ENCODE results near the gene RASA3.
A peak's percentile ranks its signal among the peaks of the same experiment; 100 is the strongest.

Gene RASA3

DNA sequence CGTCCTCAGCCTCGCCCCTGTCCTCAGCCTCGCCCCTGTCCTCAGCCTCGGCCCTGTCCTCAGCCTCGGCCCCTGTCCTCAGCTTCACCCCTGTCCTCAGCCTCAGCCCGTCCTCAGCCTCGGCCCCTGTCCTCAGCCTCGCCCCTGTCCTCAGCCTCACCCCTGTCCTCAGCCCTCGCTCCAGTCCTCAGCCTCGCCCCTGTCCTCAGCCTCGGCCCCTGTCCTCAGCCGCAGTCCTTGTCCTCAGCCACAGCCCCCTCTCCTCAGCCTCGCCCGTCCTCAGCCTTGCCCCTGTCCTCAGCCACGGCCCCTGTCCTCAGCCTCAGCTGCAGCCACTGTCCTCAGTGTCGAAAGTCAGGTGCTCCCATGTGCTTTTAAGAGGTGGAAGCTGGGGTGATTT lies 169.0 kb downstream of the RASA3 start:
- DNase-seq: no peak

DNA sequence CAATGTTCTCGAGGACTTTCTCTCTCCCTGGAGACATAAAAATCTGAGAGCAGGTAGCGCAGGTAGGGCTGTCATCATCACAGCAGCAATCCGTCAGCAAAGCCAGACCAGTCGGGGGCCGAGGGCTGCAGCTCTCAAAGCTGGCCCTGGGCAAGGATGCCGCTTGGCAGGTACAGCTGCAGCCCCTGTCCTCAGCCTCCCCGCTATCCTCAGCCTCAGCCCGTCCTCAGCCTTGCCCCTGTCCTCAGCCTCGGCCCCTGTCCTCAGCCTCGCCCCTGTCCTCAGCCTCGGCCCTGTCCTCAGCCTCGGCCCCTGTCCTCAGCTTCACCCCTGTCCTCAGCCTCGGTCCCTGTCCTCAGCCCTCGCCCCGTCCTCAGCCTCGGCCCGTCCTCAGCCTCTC lies 169.4 kb downstream of the RASA3 start:
- DNase-seq: no peak

DNA sequence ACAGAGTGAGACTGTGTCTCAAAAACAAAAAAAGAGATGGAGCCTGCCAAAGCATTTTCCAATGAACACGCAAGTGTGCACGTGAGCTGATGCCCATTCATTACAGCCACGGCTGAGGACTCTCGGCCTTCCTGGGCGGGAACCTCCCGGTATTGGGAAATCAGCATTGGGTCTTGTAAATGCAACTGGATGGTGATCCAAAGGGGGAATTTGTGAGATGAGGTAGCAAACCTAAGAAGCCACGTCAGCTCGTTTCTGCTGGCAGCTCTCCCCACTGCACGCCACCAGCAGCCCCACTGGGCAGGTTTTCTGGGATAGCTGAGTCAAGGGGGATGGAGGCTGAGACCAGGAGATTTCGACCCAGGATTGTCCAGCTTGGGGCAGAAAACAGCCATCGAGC lies 170.0 kb downstream of the RASA3 start:
- DNase-seq: no peak

DNA sequence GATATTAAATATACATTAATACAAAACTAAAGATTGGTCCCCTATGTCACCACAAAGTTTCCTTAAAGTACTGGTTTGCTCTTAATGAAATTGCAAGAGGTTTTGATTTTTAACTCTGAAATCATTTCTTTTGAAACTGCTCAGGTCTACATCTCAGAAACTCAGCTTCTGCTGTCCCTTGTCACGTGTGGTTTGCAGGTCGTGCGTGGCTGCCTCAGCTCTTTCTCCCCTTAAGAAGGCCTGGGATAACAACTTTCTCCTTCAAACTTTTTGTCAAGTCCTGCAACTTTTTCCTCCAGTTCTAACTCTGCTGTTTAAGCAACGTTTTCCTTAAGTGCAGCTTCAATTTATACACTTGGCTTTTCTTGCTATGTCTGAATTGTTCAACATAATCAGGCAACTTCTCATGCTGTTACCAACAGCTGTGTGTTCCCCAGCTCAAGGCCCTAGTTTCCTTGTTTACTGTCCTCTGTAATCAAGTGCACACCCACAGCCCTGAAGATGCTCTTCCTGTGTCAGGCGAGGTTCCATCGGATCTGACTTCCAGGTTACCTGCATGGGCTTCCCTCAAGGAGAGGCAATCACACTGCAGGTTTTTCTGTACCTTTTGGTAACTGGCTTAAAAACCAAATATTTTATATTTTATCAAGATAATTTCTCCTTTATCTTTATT lies 172.0 kb downstream of the RASA3 start:
- DNase-seq: no peak

DNA sequence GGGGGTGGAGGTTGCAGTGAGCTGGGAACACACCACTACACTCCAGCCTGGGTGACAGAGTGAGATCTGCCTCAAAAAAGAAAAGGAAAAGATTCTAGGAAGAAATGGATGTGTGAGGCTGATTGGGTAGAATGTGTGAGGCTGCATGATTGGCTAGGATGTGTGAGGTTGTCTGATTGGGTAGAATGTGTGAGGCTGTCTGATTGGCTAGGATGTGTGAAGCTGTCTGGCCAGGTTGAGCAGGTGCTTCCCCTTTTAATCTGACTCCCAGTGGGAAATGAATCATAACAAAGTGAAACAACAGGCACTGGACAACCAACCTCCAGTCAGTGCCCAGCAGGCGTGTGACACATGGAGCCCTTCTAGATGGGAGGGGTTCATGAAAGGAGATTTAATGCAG lies 173.2 kb downstream of the RASA3 start:
- DNase-seq: no peak

DNA sequence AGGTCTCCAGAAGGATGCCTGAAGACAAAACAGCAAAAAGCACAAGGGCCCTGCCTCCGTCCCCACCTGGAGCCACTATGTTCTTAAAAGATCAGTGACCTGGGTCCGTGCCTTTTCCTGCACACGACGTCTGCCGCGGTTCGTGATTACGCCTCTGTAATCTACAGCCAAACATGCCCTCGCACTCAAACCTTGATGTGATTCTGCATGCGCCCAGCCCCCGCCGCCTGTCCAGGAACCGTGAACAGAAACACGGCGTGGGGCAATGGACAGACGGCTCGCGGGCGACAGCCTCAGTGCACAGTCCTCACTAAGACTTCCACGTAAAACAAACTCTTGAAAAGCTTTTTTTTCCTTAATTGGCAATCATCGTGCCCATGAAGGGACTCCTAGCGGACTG lies 174.1 kb downstream of the RASA3 start:
- DNase-seq: no peak

DNA sequence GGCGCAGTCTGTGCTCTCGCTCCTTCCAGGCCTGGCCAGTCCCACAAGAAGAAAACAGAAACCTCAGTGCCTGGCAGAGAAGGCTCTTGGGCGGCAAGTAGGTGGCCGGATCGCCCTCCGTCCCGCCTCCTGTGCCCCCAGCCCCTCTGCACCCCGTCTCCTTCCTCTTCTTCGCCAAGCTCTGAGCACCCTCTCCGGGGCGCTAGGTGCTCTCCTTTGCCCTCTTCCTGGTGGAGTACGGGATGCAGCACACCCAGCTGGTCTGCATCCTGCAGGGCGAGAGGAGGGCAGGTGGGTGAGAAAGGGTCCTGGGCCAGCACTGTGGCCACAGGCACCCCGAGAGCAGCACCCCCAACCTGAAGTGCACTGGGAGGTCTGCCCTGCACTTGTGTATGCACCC lies 175.9 kb downstream of the RASA3 start:
- DNase-seq: no peak

DNA sequence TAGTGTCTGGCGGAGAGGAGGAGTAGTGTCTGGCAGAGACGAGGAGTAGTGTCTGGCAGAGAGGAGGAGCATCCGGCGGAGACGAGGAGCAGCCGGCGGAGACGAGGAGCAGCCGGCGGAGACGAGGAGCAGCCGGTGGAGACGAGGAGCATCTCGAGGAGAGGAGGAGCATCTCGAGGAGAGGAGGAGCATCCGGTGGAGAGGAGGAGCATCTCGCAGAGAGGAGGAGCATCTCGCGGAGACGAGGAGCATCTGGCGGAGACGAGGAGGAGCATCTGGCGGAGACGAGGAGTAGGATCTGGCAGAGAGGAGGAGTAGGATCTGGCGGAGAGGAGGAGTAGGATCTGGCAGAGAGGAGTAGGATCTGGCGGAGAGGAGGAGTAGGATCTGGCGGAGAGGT lies 176.7 kb downstream of the RASA3 start:
- no peak for DNase-seq

DNA sequence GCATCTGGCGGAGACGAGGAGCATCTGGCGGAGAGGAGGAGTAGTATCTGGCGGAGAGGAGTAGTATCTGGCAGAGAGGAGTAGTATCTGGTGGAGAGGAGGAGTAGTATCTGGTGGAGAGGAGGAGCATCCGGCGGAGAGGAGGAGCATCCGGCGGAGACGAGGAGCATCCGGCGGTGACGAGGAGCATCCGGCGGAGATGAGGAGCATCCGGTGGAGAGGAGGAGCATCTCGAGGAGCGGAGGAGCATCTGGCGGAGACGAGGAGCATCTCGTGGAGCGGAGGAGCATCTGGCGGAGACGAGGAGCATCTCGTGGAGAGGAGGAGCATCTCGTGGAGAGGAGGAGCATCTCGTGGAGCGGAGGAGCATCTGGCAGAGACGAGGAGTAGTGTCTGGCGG lies 177.2 kb downstream of the RASA3 start:
- DNase-seq: no peak

DNA sequence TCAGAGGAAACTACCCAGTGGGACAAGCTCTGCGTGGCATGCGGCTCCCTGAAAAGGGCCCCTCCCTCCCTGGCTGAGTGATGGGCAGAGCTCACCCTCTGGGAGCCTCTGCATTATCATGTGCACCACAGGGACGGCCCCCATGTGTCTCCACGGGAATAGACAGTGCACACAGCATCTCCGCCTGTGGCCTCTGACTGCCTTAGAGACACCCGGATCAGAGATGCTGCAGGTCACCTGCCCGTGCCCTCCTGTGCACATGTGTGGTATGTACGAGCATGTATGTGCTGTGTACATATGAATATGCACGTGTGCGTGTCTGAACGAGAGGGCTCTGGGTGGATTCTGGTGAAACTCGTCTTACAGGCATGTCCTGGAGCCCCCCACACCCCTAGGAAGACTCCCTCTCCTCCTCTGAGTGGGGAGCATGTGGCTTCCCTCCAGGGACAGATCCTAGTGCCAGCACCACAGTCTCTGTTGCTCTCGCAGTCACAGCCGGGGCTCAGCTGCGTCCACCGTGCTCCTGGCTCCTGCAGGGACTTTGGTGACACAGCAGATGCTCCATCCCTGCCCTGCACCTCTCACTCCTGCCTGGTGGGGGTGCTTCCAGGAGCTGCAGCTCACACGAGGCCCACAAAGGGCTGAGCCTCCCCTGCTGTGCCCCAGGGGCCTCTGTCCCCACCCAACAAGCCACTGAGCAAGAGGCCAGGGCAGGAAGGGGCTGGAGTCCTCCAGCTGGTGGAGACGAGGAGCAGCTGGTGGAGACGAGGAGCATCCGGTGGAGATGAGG lies 178.2 kb downstream of the RASA3 start:
- DNase-seq: no peak

DNA sequence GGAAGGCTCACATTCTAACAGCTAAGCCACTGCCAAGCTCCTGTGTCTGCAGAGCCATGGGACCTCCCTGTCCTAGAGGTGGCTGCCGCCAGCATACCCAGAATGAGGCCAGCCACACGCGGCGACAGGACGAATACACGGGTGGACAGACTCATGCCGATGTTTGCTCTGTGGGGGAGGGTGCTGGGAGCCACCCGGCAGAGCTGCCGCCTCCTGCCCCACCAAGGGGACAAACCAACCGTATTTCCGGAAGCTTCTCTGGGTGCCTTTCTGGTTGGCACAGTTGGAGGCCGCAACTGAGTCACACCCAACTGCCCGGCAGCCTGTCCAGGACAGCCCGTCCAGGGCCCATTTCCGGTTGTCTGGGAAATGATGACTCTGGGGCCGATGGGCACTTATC lies 178.9 kb downstream of the RASA3 start:
- no peak for DNase-seq

DNA sequence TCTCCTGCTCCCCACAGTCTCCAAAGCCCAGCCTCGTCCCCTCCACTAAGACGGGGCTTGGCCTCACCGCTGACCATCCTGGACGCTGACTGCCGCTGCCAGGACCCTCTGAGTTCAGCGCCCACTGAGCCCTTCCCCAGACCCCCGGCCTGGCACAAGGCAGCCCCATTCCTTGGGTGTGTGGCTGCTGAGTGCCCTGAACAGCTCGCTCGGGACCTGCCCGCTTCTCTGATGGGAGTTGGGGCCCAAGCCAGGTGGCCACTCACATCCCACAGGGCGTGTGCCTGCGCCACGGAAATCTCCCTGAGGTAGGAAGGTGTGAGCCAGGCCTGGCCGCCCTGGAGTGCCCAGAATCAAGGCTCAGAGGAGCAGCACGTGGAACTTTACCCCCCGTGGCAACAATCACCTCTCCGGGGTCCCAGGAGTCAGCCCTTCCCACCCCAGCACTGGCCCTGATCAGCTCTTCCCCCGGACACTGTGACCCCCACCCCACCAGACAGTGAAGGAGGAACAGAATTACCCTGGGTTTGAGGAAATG lies 179.4 kb downstream of the RASA3 start:
- no peak for DNase-seq

DNA sequence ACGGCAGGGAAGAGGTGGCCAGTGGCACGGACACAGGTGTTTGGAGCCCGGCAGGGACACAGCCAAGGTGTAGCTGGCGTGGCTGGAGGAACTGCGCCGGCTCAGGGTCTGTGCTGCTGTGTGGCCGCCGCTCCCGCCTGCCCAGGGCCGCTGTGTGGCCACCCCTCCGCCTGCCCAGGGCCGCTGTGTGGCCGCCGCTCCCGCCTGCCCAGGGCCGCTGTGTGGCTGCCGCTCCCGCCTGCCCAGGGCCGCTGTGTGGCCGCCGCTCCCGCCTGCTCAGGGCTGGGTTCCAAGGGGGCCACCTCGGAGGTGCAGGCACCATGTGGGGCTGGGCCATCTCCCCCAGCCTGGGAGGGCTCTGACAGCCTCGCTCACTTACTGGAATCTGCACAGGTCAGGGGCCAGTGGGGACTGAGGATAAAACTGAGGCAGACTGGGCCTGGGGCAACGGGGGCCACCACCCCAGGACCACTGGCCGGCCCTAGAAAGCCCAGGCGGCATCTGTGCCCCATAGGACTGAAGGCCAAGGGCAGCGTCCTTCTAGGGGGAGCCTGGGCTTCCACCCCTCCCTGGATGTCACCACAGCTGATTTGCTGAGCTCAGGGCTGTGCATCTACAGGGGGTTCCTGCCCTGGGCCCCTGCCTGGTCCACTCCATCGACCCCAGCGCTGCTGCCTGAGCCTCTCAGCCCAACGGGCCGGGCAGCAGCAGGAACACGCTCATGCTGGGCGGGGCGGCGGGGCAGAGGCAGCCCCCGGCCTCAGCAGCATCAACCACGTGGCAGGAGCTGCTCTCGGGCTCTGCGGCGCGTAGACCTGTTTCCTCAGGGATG lies 180.1 kb downstream of the RASA3 start:
- no peak for DNase-seq

DNA sequence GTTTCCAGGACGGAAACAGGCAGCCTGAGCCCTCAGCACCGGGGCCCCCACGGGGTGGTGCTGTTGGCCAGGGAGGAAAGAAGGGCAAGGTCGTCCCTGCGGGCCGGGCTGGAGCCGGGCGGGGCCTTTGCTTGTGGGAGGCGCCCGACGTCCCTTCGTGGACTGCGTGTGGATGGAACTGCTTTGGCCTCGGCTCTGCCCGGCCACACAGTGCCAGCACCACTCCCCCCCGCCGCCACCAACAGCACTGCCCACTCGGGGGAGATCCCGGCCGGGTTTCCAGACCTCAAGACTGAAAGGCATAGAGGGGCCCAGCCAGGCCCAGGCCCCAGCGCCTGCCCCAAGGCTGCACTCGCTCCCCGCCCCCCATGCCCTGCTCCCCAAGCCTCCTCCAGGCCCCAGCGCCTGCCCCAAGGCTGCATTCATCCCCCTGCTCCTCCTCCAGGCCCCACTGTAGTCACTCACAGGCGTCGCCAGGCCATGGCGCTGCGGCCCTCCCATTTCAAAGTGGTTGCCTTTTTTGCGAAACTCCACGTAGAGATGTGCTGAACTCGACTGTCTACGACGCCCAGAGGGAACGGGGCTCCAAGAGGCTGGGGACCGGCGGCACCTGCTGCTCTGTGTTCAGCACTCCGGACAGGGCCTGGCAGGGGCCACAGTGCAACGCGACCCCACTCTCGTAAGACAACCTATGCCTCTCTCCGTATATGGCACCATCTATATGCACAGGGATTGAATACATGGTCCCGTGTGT lies 181.0 kb downstream of the RASA3 start:
- DNase-seq: peak; percentile 53

DNA sequence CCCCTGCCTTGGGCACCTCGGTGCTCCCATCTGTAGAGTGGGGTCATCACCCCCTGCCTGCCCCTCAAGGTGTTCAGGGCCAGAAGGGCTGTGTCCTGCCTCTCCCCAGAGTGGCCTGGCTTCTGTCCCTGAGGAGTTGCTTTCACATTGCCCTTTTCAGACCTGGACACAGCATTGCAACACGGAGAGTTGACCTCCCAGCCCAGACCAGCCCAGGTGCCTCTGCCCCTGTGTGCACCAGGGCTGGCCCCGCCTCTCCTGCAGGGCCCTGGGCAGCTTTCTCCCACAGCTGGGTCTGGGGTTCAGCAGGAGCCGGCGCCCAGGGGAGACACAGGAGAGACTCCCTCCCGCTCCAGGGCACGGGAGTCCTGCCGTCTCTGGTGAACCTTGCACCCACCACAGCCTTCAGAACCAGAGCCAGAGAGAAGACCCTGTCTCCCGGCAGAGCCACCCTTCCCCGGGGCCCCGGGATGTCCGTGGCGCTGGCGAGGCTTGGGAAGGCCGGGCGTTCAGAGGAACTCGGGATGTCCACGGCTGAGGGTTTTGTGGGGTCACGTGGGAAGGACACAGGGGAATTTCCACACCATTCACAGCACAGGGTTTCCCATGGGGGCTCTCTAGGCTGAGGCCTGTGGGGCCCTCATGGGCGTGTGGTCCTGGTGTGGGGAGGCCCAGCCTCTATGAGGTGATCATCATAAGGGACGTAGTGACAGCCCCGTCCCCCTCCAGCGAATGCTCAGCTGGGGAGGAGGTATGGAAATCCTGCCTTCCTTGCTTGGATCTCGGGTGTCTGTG lies 181.8 kb downstream of the RASA3 start:
- DNase-seq: no peak

DNA sequence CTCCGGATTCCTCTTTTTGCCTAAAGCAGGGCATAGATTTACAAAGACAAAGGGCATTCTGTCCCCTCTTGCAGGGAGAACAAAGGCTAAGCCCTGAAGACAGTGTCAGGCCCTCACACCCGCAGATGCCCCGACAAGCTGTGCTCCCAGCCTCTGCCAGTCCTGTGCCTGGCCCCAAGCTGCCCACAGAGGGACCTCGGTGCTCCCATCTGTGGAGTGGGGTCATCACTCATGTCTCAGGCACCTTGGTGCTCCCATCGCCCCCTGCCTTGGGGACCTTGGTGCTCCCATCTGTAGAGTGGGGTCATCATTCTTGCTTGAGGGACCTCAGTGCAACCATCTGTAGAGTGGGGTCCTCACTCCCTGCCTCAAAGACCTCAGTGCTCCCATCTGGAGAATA lies 182.9 kb downstream of the RASA3 start:
- DNase-seq: no peak

DNA sequence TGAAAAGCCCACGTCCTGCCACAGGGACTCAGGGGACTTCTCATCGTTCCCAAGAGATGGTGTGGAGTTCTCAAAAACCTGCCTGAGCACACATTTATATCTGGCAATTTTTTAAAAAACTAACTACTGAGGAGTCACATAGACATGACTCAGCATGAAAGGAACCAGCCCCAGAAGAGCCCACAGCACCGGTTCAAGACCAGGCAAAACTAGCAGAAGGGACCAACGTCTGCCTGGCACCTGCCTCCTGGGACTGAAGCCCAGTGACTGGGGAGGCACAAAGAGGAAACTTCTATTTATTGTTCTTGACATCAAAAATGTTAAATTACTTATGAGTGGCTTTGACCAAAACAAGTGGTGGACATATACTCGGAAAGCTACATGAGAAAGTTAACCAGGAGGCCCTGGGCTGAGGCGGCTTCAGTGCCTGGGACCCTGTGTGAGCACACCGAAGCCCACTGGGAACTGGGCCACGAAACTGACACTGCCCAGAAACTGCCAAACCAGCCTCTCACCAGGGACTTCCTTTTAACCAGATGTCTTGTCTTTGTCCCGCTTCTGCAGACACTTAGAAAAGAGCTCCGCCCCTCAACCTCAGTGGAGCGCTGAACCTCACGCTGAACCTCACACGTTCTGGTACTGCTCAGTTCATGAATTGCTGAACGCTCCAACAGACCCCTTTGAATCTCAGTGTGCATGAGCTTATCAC lies 184.2 kb downstream of the RASA3 start:
- DNase-seq: no peak

DNA sequence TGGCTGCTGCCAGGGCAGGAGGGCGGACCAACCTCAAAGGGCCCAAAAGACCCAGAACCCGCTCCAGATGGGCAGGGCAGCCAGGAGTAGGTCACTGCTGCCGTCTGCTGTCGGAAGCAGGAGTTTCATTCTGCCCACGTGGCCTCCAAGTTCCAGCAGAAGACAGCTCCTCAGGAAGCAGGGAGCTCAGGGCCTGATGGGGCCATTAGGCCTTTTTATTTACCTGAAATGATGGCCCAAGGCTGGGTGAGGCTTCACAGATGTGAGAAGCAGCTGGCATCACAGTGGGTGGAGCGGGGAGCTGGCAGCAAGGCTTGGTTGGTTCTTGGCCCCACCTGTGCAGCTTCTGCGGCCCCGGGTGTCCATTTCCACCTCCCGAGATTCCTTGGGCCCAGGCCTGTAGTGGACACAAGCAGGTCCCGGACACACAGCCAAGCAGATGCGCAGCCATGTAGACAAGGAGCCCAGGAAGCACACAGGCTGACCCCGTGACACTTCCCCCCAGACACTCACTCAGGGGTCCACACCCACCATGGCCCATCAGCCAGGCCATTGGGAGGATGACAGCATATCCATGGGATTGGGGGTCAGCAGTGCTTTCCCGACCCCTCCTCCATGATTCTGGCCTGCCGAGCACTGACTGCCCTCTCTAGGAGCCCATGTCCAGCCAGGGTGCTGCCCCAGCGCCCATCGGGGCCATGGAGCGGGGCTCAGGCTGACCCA lies 185.0 kb downstream of the RASA3 start:
- DNase-seq: no peak

DNA sequence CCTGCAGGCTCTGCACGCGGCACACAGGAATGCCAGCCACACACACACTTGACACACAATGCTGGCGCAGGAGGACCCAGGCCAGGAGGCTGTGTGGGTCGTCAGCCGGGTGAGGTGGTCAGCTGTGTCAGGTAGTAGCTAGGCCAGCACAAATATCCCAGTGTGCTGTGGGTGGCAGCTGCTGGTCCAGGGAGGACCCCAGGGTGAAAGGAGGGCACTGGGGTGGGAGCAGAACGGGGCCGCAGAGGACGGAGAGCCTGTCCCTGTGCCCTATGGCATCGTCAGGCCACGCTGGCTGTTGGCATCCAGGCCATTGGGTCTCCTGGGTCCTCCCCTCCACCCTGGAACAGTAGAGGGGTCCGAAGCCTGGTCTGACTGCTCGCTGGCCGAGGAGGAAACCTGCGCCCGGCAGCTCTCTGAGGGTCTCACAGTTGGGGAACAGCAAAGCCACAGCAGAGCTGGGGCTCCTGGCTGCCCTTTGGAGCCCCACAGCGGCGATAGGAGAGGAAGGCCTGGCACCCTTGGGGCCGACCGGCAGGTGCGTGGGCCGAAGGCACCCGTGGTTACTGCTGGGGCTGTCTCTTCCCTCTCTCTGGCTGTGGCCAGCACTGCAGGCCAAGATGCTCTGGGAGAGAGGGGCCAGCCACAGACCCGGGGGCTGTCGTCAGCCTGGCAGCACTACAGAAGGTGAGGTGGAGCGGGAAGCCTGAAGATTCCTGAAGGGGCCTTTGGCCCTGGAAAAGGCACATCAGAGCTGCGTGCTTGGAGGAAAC lies 185.8 kb downstream of the RASA3 start:
- DNase-seq: no peak

All from activated T-cell treated with anti-CD3 and anti-CD28 coated beads, Interleukin-2, amount 50 U/mL, for 1 hour (primary cell).